H9 (cell line): ENCODE results near the gene NR1H4. TPM values are rescaled to one million over a fixed set of nuclear protein-coding genes. Genes with fewer than 3 reads are reported as not detected.

ENCODE experiments used
- DNase-seq: peaks from one replicate; pipeline ENCODE4 v3.0.0-alpha.2; 2017
- H2AFZ ChIP-seq: one replicate; pipeline ENCODE4 v1.6.1; 2013; ENCODE audit warnings: mild to moderate bottlenecking, low read length, control low read depth, moderate library complexity
- H2AK5ac ChIP-seq: 2 replicates; pipeline ENCODE4 v1.6.1; 2013; ENCODE audit warnings: low read length, control low read depth, mixed read lengths; ENCODE audit not compliant: insufficient read length
- H2BK120ac ChIP-seq: one replicate; pipeline ENCODE4 v1.6.1; 2013; ENCODE audit warnings: low read depth, mild to moderate bottlenecking, low read length, control low read depth, inconsistent platforms; ENCODE audit not compliant: poor library complexity, severe bottlenecking
- H2BK12ac ChIP-seq: 2 replicates; pipeline ENCODE4 v1.6.1; 2013; ENCODE audit warnings: low read length, control low read depth, mixed read lengths, low read depth; ENCODE audit not compliant: insufficient read length
- H2BK15ac ChIP-seq: 2 replicates; pipeline ENCODE4 v1.6.1; 2013; ENCODE audit warnings: low read depth, low read length, control low read depth
- H2BK20ac ChIP-seq: one replicate; pipeline ENCODE4 v1.6.1; 2013; ENCODE audit warnings: low read depth, mild to moderate bottlenecking, low read length, control low read depth, inconsistent platforms; ENCODE audit not compliant: poor library complexity, severe bottlenecking
- H2BK5ac ChIP-seq: 2 replicates; pipeline ENCODE4 v1.6.1; 2013; ENCODE audit warnings: low read length, control low read depth, mixed read lengths; ENCODE audit not compliant: insufficient read length
- H3K14ac ChIP-seq: 2 replicates; pipeline ENCODE4 v1.6.1; 2013; ENCODE audit warnings: low read length, control low read depth; ENCODE audit not compliant: insufficient read depth
- H3K18ac ChIP-seq: 2 replicates; pipeline ENCODE4 v1.6.1; 2013; ENCODE audit warnings: low read depth, mild to moderate bottlenecking, mixed read lengths, low read length, control low read depth; ENCODE audit not compliant: insufficient read length
- H3K23ac ChIP-seq: 2 replicates; pipeline ENCODE4 v1.6.1; 2013; ENCODE audit warnings: low read length, control low read depth, mixed read lengths, low read depth; ENCODE audit not compliant: insufficient read length
- H3K23me2 ChIP-seq: 2 replicates; pipeline ENCODE4 v1.6.1; 2013; ENCODE audit warnings: low read depth, mild to moderate bottlenecking, mixed read lengths, low read length, control low read depth; ENCODE audit not compliant: insufficient read length, poor library complexity, severe bottlenecking
- H3K27ac ChIP-seq: 2 replicates; pipeline ENCODE4 v1.5.1; 2013; ENCODE audit warnings: low read length, control low read depth, mixed read lengths, low read depth; ENCODE audit not compliant: insufficient read length
- H3K27me3 ChIP-seq: 2 replicates; pipeline ENCODE4 v1.6.1; 2013; ENCODE audit warnings: low read length, control low read depth, inconsistent platforms; ENCODE audit not compliant: insufficient read depth
- H3K4ac ChIP-seq: 2 replicates; pipeline ENCODE4 v1.6.1; 2013; ENCODE audit warnings: low read depth, mild to moderate bottlenecking, control low read depth, inconsistent platforms, low read length, moderate library complexity
- H3K4me1 ChIP-seq: 2 replicates; pipeline ENCODE4 v1.6.1; 2013; ENCODE audit warnings: low read length, control low read depth, inconsistent platforms; ENCODE audit not compliant: insufficient read depth
- H3K4me2 ChIP-seq: 2 replicates; pipeline ENCODE4 v1.6.1; 2013; ENCODE audit warnings: low read length, control low read depth, mixed read lengths; ENCODE audit not compliant: insufficient read length, insufficient read depth
- H3K56ac ChIP-seq: 2 replicates; pipeline ENCODE4 v1.6.1; 2013; ENCODE audit warnings: low read depth, mild to moderate bottlenecking, mixed read lengths, low read length, control low read depth; ENCODE audit not compliant: insufficient read length
- H3K79me1 ChIP-seq: 2 replicates; pipeline ENCODE4 v1.6.1; 2013; ENCODE audit warnings: low read depth, mild to moderate bottlenecking, moderate library complexity, low read length, control low read depth, inconsistent platforms; ENCODE audit not compliant: insufficient read depth, poor library complexity, severe bottlenecking
- H3K79me2 ChIP-seq: 2 replicates; pipeline ENCODE4 v1.6.1; 2013; ENCODE audit warnings: low read length, control low read depth, inconsistent platforms; ENCODE audit not compliant: insufficient read depth
- H3K9ac ChIP-seq: 2 replicates; pipeline ENCODE4 v1.6.1; 2013; ENCODE audit warnings: low read length, control low read depth, mixed read lengths; ENCODE audit not compliant: insufficient read length; ENCODE audit errors: extremely low read depth
- H3K9me3 ChIP-seq: one replicate; pipeline ENCODE4 v1.6.1; 2013; ENCODE audit warnings: low read depth, low read length, inconsistent platforms; ENCODE audit not compliant: control insufficient read depth
- H3T11ph ChIP-seq: one replicate; pipeline ENCODE4 v1.6.1; 2013; ENCODE audit warnings: mild to moderate bottlenecking, low read length, control low read depth, inconsistent platforms
- H4K20me1 ChIP-seq: one replicate; pipeline ENCODE4 v1.6.1; 2013; ENCODE audit not compliant: control insufficient read depth, insufficient read length, insufficient read depth
- H4K5ac ChIP-seq: 2 replicates; pipeline ENCODE4 v1.6.1; 2013; ENCODE audit warnings: low read depth, mild to moderate bottlenecking, mixed read lengths, low read length, control low read depth; ENCODE audit not compliant: insufficient read length
- H4K8ac ChIP-seq: replicated peaks from 2 replicates; pipeline ENCODE4 v1.6.1; 2013; ENCODE audit warnings: low read length, control low read depth, mixed read lengths, low read depth; ENCODE audit not compliant: insufficient read length
- H4K91ac ChIP-seq: 2 replicates; pipeline ENCODE4 v1.6.1; 2013; ENCODE audit warnings: low read depth, mild to moderate bottlenecking, moderate library complexity, mixed read lengths, low read length, control low read depth; ENCODE audit not compliant: insufficient read length
- H3K27ac Mint-ChIP-seq, 3 experiments: 2 replicates in 2 of 3; 3 replicates in 1 of 3; pipeline ENCODE4 v1.8.0; 2020 to 2021; ENCODE audit warnings: mixed read lengths in 3 of 3, mild to moderate bottlenecking in 1 of 3, moderate library complexity in 1 of 3
- H3K27me3 Mint-ChIP-seq: 2 replicates; pipeline ENCODE4 v1.8.0; 2021; ENCODE audit warnings: low read depth, mild to moderate bottlenecking, moderate library complexity, mixed read lengths
- H3K36me3 Mint-ChIP-seq, 3 experiments: 2 replicates in 2 of 3; 3 replicates in 1 of 3; pipeline ENCODE4 v1.8.0; 2020 to 2021; ENCODE audit warnings: low read depth in 3 of 3, mixed read lengths in 3 of 3; ENCODE audit not compliant: insufficient read depth in 1 of 3
- H3K4me1 Mint-ChIP-seq, 2 experiments: 2 replicates each; pipeline ENCODE4 v1.8.0; 2020; ENCODE audit warnings: mixed read lengths in 2 of 2
- H3K4me3 Mint-ChIP-seq, 2 experiments: 2 replicates in 1 of 2; 3 replicates in 1 of 2; pipeline ENCODE4 v1.8.0; 2020 to 2021; ENCODE audit warnings: mild to moderate bottlenecking in 2 of 2, mixed read lengths in 2 of 2, moderate library complexity in 1 of 2
- H3K9me3 Mint-ChIP-seq, 2 experiments: 2 replicates in 1 of 2; 3 replicates in 1 of 2; pipeline ENCODE4 v1.8.0; 2020; ENCODE audit warnings: mild to moderate bottlenecking in 2 of 2, mixed read lengths in 2 of 2, moderate library complexity in 1 of 2
- CTCF ChIP-seq: fragments of 200-600 bp; sonication (generic); conservative IDR thresholded peaks from 3 replicates; pipeline ENCODE4 v1.8.0; 2021; ENCODE audit warnings: antibody characterized with exemption, mild to moderate bottlenecking
- WGBS: extraction: QIAGEN DNeasy Blood & Tissue Kit; methylation state at CpG from one replicate; pipeline ENCODE4 v1.1.7; 2013; ENCODE audit warnings: missing lambda C conversion rate, low lambda C conversion rate, mixed read lengths; ENCODE audit not compliant: insufficient read length; ENCODE audit errors: extremely low coverage; 5-methylcytosine and 5-hydroxymethylcytosine counted together
- total RNA-seq: library from RNA; stranded (reverse); gene quantifications from 2 replicates; pipeline ENCODE4 v1.2.1, GENCODE V29; 2021

NR1H4 gene
- total RNA-seq, 1 experiment from 2014 or later: not detected

- Histone ChIP-seq H3K18ac (no peak overlapping the region), H2BK12ac (no peak overlapping the region), H4K20me1 (no peaks in the 10 kb centered on the region), H2BK15ac (no peak overlapping the region), H3T11ph (no peak overlapping the region), H3K23me2 (no peaks in the 10 kb centered on the region), H2BK20ac (no peak overlapping the region), H3K27ac (no peak overlapping the region), H3K79me2 (no peaks in the 10 kb centered on the region), H3K27me3 (no peaks in the 10 kb centered on the region), H3K79me1 (no peaks in the 10 kb centered on the region), H3K4me1 (peaks cover 2% of the 10 kb centered on the region; the same call in 1 of the 2 replicates), H3K9ac (no peak overlapping the region), H3K14ac (no peak overlapping the region), H2AK5ac (no peak overlapping the region), H2BK120ac (no peak overlapping the region), H3K4me2 (no peak overlapping the region), H4K8ac (no peak overlapping the region), H3K23ac (no peak overlapping the region), H3K9me3 (no peaks in the 10 kb centered on the region), H2AFZ (no peak overlapping the region), H3K4ac (no peak overlapping the region), H4K5ac (no peak overlapping the region), H2BK5ac (no peak overlapping the region), H4K91ac (no peak overlapping the region), H3K56ac (no peak overlapping the region)
- Mint-ChIP-seq H3K9me3 (no peaks in the 10 kb centered on the region), H3K4me1 (peaks cover 3% of the 10 kb centered on the region in 2 experiments; a peak in 1 of 4 replicates), H3K36me3 (no peaks in the 10 kb centered on the region), H3K4me3 (no peak overlapping the region), H3K27ac (no peak overlapping the region), H3K27me3 (no peaks in the 10 kb centered on the region)
- no peak for TF ChIP-seq CTCF
- no CpG with 5 or more reads among the region's 6 CpGs for WGBS
- no peak for DNase-seq
Measured at GRCh38 chr12:100493396-100494012, 19.8 kb downstream of the NR1H4 start.
